Fibroblast of the conjunctiva (primary cell): ENCODE results near the gene CHEK2.
"Not testable (repeated sequence)": the region's sequence is repeated elsewhere in the genome, so short reads cannot be mapped to it uniquely, and the experiment has no call there.

ENCODE experiments used
- DNase-seq: peaks from one replicate; pipeline ENCODE4 v3.0.0-alpha.2; 2010; ENCODE audit warnings: low read depth

CHEK2 gene

DNA sequence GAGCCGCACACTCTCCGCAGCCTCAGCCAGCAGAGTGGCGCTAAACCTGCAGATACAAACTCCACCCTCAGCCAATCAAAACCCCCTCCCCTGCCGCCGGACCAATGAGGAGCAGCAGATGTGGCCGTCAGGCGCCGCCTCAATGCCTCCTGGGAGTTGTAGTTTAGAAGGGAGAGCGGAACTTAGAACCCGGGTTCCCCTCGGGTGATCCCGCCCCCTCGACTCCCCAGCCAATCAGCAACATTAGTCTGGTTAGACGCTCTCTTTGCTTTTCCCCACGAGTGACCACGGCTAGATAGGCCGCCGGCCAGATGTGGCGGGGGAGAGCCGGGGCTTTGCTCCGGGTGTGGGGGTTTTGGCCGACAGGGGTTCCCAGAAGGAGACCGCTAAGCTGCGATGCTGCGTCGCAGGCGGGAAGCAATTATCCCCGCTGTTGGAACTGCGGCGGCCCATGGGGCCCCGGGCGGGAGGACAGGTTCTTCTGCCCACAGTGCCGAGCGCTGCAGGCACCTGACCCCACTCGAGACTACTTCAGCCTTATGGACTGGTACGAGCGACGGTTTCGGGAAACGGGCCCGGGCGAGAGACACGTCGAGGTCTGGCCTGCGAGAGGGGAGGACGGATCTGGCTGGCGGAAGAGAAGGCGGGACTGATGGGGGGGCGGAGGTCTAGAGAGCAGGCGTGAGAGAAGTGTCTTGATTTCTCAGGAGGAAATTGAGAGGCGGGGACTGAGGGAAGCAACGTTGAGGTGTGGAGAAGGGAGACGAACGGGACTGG is at the start of gene CHEK2, which contains the start of gene HSCB:
Gene CHEK2, minus strand, starts transcription at position 36 of the 777 bp plus-strand sequence. CDS start 7,099 bp downstream, outside the sequence.
Gene HSCB, plus strand, starts transcription at position 255 of the 777 bp plus-strand sequence. Its CDS starts 57 bp downstream, at position 312.
- peak; percentile 98 for DNase-seq

DNA sequence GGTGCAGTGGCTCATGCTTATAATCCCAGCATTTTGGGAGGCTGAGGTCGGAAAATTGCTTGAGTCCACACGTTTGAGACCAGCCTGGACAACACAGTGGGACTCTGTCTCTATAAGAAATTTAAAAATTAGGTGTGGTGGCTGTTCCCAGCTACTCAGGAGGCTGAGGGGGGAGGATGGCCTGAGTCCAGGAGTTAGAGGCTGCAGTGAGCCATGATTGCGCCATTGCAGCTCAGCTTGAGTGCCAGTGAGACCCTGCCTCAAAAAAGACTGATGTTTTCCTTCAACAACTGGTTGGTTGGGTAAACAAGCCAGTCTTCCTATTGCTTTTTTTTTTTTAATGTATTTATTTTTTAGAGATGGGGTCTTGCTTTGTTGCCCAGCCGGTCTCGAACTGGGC is 49.5 kb upstream of the CHEK2 start:
- DNase-seq = no peak

DNA sequence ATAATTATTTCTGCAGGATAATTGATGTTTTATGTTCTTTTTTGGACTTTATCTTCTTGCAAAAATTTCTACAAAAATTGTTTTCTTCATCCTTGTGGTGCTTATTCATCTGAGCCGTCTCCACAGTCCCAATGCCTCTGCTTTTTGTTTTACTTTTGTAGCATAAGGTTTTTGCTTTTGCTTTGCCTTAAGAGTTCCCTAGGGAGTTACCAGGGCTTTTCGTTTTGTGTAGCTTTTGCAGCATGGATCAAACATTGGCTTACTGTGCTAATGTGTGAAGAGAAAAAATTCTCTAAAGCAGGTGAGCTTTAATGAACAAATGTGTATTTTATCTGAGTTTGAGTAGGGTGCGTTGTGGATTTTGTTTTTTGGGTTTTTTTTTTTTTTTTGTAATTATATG is 47.0 kb upstream of the CHEK2 start:
- no peak for DNase-seq

DNA sequence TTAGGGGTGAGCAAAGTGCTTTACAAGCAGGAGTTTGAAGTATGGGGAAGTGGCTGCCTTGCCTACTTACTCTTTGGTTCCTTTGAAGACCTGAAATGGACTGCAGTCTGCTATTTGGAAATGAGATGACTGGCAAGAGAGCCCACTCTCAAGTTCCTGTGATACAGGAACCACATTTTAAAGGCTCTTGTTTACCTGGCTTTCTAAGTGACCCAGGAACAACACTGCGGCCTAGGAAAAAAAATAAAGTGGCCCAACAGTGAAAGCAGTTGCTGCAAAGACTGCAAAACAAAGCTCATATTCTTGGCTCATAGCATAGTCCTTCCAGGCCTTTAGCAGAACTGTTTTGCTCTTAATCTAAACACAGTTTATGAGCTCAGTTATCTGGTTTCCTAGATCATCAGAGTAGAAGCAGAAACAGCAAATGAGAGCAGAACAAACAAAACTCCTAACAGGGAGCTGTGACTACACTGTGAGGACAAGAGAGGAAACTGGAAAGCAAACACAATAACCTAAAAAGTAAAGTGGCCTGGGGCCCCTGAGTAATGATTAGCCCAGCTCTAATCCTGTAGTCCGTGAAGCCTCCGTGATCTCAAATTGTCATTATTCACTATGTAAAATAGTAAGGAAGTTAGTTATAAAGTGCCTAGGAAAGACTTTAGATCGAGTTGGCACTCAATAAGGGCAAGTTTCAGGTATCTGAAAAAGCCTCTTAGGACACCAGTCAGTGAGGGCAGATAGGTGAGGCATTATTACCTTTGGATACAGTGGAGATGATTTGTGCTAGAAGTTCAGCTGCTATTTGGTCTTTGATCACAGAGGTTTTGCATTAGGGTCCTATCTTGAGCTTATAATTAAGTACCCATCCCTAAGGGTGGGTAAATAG is 42.4 kb upstream of the CHEK2 start:
- DNase-seq = no peak

DNA sequence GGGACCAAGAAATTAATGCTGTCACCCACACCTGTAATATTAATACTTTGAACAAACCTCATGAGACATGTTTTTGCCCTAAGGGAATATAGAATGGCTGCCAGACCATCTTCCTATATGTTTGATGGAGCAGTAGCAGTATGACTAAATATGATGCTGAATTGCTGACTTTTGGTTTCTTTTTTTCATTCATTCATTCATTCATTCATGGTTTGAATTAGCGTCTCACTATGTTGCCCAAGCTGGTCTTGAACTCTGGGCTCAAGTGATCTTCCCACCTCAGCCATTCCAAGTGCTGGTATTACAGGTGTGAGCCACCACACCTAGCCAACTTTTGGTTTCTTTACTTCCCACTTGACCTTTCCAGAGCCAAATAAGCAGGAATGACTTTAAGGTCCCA is 38.7 kb upstream of the CHEK2 start:
- no peak for DNase-seq

DNA sequence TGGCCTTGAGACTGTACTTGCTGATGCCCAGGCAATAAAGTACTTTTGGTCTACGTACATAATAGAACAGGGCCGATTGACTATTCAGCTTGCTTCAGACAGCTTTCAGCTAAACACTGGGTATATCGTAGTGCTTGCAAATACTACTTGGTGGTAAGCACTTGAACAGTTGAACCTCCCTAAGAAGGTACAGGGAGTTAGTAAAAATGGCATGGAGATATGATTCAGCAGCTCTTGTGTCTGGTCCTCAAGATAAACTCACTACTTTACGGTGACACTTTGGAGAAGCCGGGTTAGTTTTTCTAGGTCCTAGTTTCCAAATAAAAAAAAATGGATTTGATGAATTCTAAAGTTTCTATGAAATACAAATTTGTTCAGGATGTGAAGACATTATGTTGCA is 38.2 kb upstream of the CHEK2 start:
- no peak for DNase-seq

DNA sequence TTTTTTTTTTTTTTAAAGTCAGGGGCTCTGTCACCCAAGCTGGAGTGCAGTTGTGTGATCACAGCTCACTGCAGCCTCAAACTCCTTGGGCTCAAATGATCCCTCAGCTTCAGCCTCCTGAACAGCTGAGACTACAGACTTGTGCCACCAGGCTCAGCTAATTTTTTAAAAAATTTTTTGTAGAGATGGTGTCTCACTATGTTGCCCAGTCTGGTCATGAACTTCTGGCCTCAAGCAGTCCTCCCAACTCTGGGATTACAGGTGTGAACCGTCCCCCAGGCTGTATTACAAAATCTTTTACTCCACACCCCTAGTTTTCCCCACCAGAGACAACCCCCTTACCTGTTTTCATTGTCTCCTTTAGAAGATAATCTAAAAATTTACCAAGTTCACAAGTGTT is 32.8 kb upstream of the CHEK2 start:
- DNase-seq = no peak

DNA sequence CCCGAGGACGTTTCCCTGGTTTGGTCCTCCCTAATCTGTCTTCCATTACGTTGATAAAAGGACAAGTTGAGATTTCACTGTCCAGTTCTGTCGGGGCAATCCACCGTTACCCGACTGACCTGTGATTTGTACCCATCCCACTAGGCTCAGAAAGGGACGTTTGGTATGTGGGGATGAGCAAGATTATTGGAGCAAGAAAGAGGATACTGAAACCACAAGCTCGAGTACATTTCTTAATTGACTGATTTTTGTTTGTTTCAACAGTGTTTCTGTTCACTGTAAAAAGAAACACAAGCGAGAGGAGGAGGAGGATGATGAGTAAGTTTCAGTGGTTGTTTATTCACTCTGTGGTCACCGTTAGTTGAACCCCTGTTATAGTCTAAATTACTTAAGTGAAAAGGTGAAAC is 31.8 kb upstream of the CHEK2 start:
- no peak for DNase-seq

DNA sequence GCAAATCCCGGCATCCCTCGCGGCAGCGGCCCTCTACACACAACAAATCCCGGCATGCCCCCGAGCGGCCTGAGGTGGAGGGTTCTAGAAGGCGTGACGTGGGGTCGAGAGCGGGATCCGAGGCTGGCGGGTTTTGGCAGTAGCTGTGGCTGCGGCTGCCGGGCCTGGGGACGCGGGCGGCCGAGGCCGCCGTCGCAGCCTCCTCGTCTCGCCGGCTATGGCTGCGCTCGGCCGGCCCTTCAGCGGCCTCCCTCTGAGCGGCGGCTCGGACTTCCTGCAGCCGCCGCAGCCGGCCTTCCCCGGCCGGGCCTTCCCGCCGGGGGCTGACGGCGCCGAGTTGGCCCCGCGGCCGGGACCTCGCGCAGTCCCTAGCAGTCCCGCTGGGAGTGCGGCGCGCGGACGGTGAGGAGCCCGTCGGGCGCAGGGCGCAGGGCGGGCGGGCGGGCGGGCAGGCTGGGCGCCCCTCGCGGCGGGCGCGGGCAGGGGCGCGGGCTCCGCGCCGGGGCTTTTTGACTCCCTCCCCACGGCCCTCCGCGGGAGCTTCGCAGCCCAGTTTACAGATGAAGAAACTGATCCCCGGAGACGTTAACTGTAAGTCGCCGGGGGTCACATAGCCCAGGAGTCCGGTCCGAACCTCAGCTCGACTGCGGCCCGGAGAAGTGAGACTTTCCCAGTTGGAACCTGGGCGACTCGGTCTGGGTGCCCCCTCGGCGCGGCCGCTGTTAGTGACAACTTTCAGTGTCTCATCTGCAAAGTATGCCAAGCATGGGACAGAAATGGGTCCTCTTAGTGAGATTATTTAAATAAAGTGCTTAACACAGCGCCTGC is 31.2 kb upstream of the CHEK2 start, which contains the start of gene CCDC117:
Gene CCDC117, plus strand, starts transcription at position 63 of the 828 bp plus-strand sequence. Its CDS starts 155 bp downstream, at position 218.
- peak; percentile 95 for DNase-seq

DNA sequence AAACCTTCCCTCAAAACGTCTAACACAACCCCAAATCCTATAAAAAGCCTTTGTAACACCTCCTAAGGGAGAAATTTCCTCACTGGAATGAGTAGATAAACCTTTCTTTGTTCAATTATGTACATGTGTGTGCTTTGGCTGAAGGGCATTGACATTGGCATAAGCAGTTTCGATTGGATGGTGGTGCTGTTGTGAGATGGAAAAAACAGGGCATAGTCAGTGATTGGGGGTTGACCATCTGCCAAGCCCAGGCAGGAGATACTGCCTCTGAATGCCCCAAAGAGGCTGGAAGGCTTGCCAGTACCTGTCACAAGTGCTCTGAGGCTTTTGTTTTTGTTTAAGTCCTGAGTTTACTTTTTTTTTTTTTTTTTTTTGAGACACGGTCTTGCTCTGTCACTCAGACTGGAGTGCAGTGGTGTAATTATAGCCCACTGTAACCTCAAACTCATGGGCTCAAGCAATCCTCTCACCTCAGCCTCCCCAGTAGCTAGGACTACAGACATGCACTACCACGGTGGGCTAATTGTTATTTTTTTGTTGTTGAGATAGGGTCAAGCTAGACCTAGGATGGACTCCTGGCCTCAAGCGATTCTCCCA is 29.7 kb upstream of the CHEK2 start:
- no peak for DNase-seq

DNA sequence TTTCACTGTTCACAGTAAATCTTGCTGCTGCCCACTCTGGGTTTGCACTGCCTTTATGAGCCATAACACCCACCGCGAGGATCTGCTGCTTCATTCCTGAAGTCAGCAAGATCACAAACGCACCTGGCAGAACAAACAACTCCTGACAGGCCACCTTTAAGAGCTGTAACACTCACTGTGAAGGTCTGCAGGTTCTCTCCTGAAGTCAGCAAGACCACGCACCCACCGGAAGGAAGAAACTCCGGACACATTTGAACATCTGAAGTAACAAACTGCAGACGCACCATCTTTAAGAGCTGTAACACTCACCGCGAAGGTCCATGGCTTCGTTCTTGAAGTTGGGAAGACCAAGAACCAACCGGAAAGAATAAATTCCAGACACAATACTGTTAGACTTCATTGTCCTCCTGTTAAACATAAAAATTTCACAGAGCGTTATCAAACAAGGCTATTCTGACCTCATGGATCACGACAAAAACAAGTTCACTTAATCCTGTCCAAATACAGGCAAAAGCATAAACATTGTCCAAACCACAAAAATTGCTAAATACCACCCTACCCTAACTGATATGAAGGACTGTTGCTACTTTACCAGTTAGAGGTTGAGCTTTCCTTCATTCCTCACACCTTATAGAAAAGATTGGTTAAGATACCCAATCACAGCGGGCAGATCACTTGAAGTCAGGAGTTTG is 27.9 kb upstream of the CHEK2 start:
- no peak for DNase-seq

DNA sequence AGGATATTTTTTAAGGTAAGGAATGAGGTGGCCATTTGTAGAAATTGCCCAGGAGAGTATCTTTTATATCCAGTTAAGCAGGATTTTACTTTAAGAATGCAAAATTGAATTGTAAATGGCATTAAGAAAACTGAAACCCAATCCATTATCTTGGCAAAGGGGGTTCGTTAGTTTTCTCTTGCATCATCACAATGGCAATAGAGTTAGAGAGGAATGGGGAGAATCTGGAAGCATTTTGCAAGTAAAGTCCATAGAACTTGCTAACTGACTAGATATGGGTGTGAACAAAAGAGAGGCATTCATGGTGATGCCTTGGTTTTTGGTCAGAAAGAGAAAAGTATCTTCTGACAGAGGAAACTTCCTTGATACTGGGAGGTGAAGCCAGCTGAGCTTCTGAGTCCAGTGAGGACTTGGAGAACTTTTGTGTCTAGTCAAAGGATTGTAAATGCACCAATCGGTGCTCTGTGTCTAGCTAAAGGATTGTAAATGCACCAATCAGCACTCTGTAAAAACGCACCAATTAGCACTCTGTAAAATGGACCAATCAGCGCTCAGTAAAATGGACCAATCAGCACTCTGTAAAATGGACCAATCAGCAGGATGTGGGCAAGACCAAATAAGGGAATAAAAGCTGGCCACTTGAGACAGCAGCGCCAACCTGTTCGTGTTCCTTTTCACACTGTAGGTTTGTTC is 27.2 kb upstream of the CHEK2 start:
- DNase-seq = no peak

DNA sequence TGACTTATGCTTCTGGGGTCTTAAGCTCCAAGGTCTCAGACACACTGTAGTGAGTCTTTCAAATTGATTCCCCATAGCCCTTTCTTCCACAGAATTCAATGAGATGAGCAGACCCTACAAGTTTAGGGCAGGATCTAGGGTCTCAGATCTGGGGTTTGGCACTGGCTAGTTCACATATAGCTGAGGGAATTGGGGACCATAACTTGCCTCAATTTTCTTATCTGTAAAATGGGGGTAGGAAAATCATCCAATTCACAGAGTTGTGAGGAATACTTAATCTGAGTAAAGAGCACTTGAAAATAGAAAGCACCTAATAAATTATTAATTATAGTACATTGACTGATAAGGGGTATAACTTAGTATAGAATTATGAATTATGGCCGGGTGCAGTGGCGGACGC is 25.0 kb upstream of the CHEK2 start:
- no peak for DNase-seq

DNA sequence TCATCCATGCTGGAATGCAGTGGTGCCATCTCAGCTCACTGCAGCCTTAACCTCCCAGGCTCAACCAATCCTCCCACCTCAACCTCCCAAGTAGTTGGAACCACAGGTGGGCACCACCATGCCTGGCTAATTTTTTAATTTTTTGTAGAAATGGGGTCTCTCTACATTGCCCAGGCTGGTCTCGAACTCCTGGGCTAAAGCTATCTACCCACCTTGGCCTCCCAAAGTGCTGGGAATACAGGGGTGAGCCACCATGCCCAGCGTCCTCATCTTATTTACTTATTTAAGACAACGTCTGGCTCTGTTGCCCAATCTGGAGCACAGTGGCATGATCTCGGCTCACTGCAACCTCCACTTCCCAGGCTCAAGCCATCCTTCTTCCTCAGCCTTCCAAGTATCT is 20.4 kb upstream of the CHEK2 start:
- not testable (repeated sequence) for DNase-seq

DNA sequence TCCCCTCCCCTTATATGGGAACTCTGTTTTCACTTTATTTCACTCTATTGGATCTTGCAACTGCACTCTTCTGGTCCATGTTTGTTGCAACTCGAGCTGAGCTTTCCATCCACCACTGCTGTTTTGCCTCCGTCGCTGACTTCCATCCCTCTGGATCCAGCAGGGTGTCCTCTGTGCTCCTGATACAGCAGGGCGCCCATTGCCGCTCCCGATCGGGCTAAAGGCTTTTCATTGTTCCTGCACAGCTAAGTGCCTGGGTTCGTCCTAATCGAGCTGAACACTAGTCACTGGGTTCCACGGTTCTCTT is 19.8 kb upstream of the CHEK2 start:
- no peak for DNase-seq

DNA sequence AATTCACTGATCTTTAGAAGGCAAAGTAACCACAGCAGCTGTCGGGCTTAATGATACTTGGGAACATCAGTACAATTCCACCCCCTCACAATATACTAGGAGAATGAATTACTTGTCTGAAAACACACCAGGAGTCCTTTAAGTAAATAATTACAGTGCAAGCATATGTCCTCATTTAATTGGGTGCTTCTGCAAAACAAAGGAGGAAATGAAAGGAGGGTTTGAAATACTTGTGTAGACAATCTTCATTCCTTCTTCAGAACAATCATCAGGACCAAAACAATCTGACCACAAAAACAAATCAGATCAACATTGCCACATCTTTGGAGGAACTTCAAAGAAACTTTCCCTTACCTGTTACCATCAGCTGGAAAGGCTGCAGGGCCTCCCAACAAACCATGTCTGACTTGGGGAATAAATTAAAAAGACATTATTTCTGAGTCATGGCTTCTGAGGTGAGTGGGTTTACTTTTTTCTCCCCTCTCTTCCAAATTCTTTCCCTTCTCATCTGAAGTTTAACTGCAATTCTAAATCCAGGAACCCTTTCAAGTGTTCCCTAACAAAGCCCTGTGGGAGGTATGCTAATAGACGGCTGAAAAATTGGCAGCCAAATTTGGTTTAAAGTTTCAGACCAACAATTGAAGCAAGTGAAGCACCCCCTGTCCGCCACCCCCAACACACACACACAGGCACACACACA is 18.4 kb upstream of the CHEK2 start:
- DNase-seq = no peak

DNA sequence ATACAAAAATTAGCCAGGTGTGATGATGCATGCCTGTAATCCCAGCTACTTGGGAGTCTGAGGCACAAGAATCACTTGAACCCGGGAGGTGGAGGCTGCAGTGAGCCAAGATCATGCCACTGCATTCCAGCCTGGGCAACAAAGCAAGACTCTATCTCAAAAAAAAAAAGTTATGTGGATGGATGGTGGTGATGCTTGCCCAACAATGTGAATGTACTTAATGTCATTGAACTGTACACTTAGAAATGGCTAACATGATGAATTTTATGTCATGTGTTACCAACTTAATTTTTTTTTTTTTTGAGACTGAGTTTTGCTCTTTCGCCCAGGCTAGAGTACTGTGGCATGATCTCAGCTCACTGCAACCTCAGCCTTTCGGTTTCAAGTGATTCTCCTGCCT is 12.9 kb upstream of the CHEK2 start:
- not testable (repeated sequence) for DNase-seq

DNA sequence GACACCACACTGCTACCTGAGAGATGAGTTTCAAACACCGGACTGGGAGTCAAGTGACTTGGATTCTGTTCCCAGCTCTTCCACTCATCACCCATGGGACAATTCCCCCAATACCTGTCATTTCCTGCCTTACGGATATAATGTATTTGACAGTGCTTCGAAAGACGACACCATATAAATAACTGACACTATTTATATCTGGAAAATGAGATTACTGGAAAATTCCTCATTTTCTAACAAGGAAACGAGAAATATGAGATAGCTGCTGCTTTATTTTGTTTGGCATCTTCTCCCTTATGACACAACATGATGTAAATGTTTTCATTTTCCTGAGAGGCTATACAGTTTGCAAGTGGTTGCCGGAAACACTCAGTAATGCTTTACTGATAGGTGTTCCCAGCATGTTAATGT is 8.9 kb upstream of the CHEK2 start:
- peak; percentile 67 for DNase-seq

DNA sequence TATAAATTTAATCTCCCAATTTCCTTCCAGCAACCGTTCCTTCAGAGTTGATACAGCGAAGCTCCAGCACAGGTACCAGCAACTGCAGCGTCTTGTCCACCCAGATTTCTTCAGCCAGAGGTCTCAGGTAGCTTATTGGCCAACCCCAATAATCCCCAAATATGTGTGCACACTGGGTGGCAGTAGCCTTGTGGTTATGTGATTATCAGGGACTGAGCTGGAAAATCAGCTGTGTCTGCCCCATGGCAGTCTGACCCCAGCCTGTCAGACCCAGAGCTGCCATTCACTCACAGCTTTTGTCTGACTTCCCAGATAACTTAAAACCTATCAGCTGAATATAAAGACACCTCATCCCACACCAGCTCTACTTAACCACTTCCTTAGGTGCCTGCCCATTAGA is 2.2 kb upstream of the CHEK2 start:
- no peak for DNase-seq

DNA sequence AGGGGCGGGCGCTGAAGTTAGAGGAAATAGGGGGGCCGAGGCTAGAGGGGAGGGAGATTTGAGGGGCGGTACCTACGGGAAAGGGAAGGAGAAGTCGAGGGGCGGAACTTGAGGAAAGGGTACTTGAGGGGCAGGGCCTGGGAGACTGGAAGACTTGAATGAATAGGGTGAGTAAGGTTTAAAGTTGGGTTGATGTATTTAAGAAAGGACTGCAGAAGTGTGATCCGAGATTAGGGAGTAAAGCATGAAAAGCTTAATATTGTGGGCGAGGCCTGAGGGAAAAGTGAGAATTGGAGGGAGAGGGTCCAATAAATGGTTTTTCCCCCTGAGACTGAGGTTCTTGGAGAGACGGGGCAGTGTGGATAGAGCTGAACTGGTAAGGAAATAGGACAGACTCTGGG is 942 bp upstream of the CHEK2 start:
- DNase-seq = no peak
